ENCODE data around the gene ZMYM4. TPM values are rescaled to one million over a fixed set of nuclear protein-coding genes. Genes with fewer than 3 reads are reported as not detected.

ZMYM4 gene
- total and polyA plus RNA-seq, 10 of the 15 experiments (the other 5 are each of a cell fraction or from before 2014, with no cell fraction given), result 8.0 to 37.0 (median 28.1) TPM

DNA sequence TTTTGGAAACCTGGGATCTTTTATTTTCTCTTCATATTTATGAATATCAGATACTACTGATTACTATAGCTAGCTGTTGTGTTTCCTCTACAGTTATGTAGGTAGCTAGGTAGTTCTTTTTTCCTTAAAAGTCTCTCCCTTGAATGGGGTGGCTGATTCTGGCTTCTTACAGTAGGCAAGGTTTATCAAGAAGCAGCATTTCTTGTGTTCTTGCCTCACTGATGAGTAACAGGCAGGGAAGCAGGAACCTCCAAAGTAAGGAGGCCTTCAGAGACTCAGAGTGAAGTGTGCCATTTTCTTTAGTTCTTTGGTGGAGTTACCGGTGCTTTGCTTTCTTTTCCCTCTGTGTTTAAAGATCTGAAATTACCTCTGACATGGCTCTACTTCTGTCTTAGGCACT is 56.0 kb downstream of the ZMYM4 start:
- DNase-seq (ENCODE audit: low read depth, low spot score), result no peak
- WGBS (ENCODE audit: insufficient coverage, insufficient replicate concordance, low lambda C conversion rate, missing lambda C conversion rate), result 100% methylated on average over 1 of the region's 1 CpG
- no TSS peak for BruUV-seq (replicated peaks)
- H3K79me2 ChIP-seq (ENCODE audit: control insufficient read depth, insufficient read depth, low read length), result no peaks in the 10 kb centered on the region
- no peaks in the 10 kb centered on the region for H3K27me3 ChIP-seq (replicated peaks in 1 of 2; ENCODE audit: control insufficient read depth in 2 of 2, insufficient read depth in 2 of 2, low read length in 1 of 2)
- H2AFZ ChIP-seq (ENCODE audit: control insufficient read depth, low read depth, low read length), result no peak overlapping the region
- H4K20me1 ChIP-seq (ENCODE audit: control insufficient read depth, insufficient read depth), result no peaks in the 10 kb centered on the region
- no peak overlapping the region for H3K27ac ChIP-seq (ENCODE audit: control insufficient read depth, insufficient read depth)
- H3K4me1 ChIP-seq (ENCODE audit: control insufficient read depth, insufficient read depth, low read length), result no peaks in the 10 kb centered on the region
- in situ Hi-C loops (cut with MboI), result no loop called here
- H3K4me2 ChIP-seq (ENCODE audit: control insufficient read depth, insufficient read depth), result no peak overlapping the region
- ATAC-seq, result no peak
- CTCF ChIA-PET, result interaction anchor here (0.6 to 0.9 kb wide), 3 partner anchors 9 to 25 kb away, joined by 3 to 5 read pairs (median 3); no protein-coding TSS in a partner anchor
- no peak for FAIRE-seq
- intact Hi-C loops (cut with micrococcal nuclease; ENCODE audit: unreplicated experiment), result no loop called here
- H3K9me3 ChIP-seq (replicated peaks; ENCODE audit: control insufficient read depth, insufficient read depth, low read length), result no peaks in the 10 kb centered on the region
- POLR2A ChIA-PET, result interaction anchor here (0.5 kb wide), 1 partner anchor 224 kb away, joined by 3 read pairs; no protein-coding TSS in a partner anchor
- RAD21 ChIA-PET (ENCODE audit: unreplicated experiment), result no interaction called here
- SMC1A ChIA-PET (ENCODE audit: uncharacterized antibody, unreplicated experiment), result interaction anchor here (1.1 kb wide), 1 partner anchor 10 kb away, joined by 6 read pairs; no protein-coding TSS in a partner anchor
- no peak overlapping the region for H3K9ac ChIP-seq (ENCODE audit: control insufficient read depth, insufficient read depth, low read length)
- H3K36me3 ChIP-seq (ENCODE audit: control insufficient read depth in 2 of 2, insufficient read depth in 2 of 2, low read length in 1 of 2), result no peaks in the 10 kb centered on the region; a peak in 1 of 4 replicates
- H3K4me3 ChIP-seq, result no peak overlapping the region
- no peak for TF ChIP-seq EED (IDR thresholded peaks at IDR 0.05; ENCODE audit: low read depth)
- TF ChIP-seq CEBPB (IDR thresholded peaks at IDR 0.05; ENCODE audit: borderline replicate concordance in 1 of 2, low read depth in 2 of 2, low read length in 2 of 2), result no peak
- TF ChIP-seq IRF4 (IDR thresholded peaks at IDR 0.05; ENCODE audit: low read depth, low read length), result no peak
- no peak for TF ChIP-seq STAT1 (conservative IDR thresholded peaks at IDR 0.05)
- TF ChIP-seq, protein P1, sequence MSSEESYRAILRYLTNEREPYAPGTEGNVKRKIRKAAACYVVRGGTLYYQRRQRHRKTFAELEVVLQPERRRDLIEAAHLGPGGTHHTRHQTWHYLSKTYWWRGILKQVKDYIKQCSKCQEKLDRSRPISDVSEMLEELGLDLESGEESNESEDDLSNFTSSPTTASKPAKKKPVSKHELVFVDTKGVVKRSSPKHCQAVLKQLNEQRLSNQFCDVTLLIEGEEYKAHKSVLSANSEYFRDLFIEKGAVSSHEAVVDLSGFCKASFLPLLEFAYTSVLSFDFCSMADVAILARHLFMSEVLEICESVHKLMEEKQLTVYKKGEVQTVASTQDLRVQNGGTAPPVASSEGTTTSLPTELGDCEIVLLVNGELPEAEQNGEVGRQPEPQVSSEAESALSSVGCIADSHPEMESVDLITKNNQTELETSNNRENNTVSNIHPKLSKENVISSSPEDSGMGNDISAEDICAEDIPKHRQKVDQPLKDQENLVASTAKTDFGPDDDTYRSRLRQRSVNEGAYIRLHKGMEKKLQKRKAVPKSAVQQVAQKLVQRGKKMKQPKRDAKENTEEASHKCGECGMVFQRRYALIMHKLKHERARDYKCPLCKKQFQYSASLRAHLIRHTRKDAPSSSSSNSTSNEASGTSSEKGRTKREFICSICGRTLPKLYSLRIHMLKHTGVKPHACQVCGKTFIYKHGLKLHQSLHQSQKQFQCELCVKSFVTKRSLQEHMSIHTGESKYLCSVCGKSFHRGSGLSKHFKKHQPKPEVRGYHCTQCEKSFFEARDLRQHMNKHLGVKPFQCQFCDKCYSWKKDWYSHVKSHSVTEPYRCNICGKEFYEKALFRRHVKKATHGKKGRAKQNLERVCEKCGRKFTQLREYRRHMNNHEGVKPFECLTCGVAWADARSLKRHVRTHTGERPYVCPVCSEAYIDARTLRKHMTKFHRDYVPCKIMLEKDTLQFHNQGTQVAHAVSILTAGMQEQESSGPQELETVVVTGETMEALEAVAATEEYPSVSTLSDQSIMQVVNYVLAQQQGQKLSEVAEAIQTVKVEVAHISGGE (CRISPR knock-in tag; IDR thresholded peaks at IDR 0.05), result no peak
- TF ChIP-seq, protein P2, sequence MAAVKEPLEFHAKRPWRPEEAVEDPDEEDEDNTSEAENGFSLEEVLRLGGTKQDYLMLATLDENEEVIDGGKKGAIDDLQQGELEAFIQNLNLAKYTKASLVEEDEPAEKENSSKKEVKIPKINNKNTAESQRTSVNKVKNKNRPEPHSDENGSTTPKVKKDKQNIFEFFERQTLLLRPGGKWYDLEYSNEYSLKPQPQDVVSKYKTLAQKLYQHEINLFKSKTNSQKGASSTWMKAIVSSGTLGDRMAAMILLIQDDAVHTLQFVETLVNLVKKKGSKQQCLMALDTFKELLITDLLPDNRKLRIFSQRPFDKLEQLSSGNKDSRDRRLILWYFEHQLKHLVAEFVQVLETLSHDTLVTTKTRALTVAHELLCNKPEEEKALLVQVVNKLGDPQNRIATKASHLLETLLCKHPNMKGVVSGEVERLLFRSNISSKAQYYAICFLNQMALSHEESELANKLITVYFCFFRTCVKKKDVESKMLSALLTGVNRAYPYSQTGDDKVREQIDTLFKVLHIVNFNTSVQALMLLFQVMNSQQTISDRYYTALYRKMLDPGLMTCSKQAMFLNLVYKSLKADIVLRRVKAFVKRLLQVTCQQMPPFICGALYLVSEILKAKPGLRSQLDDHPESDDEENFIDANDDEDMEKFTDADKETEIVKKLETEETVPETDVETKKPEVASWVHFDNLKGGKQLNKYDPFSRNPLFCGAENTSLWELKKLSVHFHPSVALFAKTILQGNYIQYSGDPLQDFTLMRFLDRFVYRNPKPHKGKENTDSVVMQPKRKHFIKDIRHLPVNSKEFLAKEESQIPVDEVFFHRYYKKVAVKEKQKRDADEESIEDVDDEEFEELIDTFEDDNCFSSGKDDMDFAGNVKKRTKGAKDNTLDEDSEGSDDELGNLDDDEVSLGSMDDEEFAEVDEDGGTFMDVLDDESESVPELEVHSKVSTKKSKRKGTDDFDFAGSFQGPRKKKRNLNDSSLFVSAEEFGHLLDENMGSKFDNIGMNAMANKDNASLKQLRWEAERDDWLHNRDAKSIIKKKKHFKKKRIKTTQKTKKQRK (IDR thresholded peaks at IDR 0.05; ENCODE audit: low read depth, low read length), result no peak
- TF ChIP-seq BHLHE40 (IDR thresholded peaks at IDR 0.05; ENCODE audit: borderline replicate concordance in 1 of 2, low read depth in 2 of 2, low read length in 1 of 2), result no peak
- no peak for TF ChIP-seq E2F4 (IDR thresholded peaks at IDR 0.05; ENCODE audit: low read depth, low read length)
- no peak for TF ChIP-seq CBX3 (IDR thresholded peaks at IDR 0.05; ENCODE audit: borderline replicate concordance, low read depth)
- TF ChIP-seq POU2F2 (IDR thresholded peaks at IDR 0.05; ENCODE audit: borderline replicate concordance, low read depth, low read length), result no peak
- TF ChIP-seq, protein P3, sequence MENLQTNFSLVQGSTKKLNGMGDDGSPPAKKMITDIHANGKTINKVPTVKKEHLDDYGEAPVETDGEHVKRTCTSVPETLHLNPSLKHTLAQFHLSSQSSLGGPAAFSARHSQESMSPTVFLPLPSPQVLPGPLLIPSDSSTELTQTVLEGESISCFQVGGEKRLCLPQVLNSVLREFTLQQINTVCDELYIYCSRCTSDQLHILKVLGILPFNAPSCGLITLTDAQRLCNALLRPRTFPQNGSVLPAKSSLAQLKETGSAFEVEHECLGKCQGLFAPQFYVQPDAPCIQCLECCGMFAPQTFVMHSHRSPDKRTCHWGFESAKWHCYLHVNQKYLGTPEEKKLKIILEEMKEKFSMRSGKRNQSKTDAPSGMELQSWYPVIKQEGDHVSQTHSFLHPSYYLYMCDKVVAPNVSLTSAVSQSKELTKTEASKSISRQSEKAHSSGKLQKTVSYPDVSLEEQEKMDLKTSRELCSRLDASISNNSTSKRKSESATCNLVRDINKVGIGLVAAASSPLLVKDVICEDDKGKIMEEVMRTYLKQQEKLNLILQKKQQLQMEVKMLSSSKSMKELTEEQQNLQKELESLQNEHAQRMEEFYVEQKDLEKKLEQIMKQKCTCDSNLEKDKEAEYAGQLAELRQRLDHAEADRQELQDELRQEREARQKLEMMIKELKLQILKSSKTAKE (IDR thresholded peaks at IDR 0.05; ENCODE audit: low read depth, poor library complexity, severe bottlenecking), result no peak
- TF ChIP-seq EP300 (IDR thresholded peaks at IDR 0.05; ENCODE audit: borderline replicate concordance in 1 of 2, control insufficient read depth in 1 of 2, low read depth in 2 of 2, low read length in 2 of 2), result no peak
- TF ChIP-seq MTA3 (IDR thresholded peaks at IDR 0.05; ENCODE audit: borderline replicate concordance, low read length), result no peak
- TF ChIP-seq GATAD2B (conservative IDR thresholded peaks at IDR 0.05; ENCODE audit: low read depth), result no peak

All from GM12878 (cell line).